HL-60 (cell line): ENCODE measurements around the gene TMPRSS11A.

Source experiments
- CTCF ChIP-seq: IDR thresholded peaks from one replicate; pipeline ENCODE4 v1.5.1; 2011; ENCODE audit warnings: low read length, control low read depth, inconsistent platforms; ENCODE audit not compliant: insufficient read depth
- GABPA ChIP-seq: IDR thresholded peaks from 2 replicates; pipeline ENCODE4 v1.6.1; 2012; ENCODE audit warnings: low read depth
- POLR2AphosphoS5 ChIP-seq: IDR thresholded peaks from 2 replicates; pipeline ENCODE4 v1.6.1; 2012; ENCODE audit warnings: low read depth
- SPI1 ChIP-seq: IDR thresholded peaks from 2 replicates; pipeline ENCODE4 v1.6.1; 2012; ENCODE audit warnings: low read depth, mild to moderate bottlenecking, borderline replicate concordance
- TF ChIP-seq, protein P1 (sequence below): IDR thresholded peaks from 2 replicates; pipeline ENCODE4 v1.6.1; 2012; ENCODE audit warnings: low read depth; ENCODE audit not compliant: insufficient replicate concordance

GRCh38 chr4:67939195-67939594 is 24.1 kb downstream of the TMPRSS11A start:
- TF ChIP-seq, protein P1, sequence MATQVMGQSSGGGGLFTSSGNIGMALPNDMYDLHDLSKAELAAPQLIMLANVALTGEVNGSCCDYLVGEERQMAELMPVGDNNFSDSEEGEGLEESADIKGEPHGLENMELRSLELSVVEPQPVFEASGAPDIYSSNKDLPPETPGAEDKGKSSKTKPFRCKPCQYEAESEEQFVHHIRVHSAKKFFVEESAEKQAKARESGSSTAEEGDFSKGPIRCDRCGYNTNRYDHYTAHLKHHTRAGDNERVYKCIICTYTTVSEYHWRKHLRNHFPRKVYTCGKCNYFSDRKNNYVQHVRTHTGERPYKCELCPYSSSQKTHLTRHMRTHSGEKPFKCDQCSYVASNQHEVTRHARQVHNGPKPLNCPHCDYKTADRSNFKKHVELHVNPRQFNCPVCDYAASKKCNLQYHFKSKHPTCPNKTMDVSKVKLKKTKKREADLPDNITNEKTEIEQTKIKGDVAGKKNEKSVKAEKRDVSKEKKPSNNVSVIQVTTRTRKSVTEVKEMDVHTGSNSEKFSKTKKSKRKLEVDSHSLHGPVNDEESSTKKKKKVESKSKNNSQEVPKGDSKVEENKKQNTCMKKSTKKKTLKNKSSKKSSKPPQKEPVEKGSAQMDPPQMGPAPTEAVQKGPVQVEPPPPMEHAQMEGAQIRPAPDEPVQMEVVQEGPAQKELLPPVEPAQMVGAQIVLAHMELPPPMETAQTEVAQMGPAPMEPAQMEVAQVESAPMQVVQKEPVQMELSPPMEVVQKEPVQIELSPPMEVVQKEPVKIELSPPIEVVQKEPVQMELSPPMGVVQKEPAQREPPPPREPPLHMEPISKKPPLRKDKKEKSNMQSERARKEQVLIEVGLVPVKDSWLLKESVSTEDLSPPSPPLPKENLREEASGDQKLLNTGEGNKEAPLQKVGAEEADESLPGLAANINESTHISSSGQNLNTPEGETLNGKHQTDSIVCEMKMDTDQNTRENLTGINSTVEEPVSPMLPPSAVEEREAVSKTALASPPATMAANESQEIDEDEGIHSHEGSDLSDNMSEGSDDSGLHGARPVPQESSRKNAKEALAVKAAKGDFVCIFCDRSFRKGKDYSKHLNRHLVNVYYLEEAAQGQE = no peak
- TF ChIP-seq CTCF (no peak), GABPA (no peak), POLR2AphosphoS5 (no peak), SPI1 (peak; percentile 76)
